Effector CD8-positive, alpha-beta T cell (primary cell): ENCODE results near the gene PPFIBP2.
"Not testable (repeated sequence)": the region's sequence is repeated elsewhere in the genome, so short reads cannot be mapped to it uniquely, and the experiment has no call there.

Source experiments
- DNase-seq: peaks from one replicate; lab custom pipeline; 2025; lab: John Stamatoyannopoulos, UW

The PPFIBP2 gene

DNA sequence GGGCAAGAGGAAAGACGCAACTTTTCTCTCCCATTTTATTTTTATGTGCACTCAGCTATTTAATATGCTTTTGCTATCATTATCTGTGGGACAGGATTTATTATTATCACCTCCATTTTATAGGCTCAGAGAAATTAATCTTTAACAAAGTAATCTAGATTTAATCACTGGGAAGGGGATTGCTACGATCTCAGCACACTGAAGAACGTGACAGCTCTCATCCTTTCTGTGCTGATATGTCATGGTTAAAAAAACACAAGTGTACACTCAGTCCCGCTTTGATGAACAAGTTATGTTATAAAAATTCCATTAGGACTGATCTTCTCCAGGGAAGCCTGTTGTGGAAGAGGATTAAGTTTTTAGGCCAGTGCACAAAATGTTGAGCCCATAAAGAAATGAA is 121.9 kb downstream of the PPFIBP2 start:
- no peak for DNase-seq

DNA sequence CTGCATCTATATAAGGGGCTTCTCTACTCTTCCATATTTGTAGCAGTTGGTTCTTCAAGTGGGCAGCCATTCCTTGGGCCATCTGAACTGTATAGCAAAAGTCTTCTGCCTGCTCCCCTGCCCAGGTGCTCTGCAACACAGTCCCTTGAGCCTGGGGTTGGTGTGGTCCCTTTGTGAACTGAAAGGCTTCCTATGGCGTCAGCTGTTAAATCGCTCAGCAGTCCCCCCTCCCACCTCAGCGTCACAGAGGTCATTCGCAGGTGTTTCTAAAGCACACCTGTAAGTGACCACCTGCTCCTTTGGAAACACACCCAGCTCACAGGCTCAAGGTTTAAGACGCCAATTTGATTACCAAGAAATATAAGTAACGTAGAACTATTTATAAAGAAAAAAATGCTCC is 122.6 kb downstream of the PPFIBP2 start:
- no peak for DNase-seq

DNA sequence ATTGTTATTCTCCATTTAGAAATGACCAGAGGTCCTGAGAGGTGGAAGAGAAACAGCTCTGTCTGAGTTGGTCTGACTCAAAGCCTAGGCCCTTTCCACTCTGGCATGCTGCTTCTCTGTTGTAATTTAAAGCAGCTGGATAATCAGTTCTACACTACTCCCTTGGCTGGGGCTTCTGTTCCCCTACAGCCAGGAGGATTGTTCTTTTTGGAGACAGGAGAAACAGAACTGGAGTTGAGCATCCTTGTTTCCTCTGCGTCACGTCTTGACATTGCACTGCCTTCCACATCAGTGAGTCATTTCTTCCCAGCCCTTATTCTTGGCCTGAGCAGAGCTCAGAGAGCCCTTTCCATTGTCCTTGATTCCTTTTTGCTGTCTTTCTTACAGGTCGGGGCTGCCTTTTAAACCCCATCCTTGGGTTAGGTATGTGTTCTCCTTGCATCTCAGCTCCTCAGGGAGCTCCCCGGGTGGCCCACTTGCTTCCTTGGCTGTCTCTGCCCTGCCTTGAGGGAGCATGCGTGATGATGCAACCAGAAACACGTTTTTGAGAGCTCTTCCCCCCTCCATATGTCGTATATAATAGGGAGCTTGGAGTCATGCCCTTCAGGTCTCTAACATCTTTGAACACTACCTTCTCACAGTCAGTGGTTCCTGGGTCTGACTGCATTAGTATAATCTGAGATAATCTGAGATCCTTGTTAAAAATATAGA is 123.8 kb downstream of the PPFIBP2 start:
- DNase-seq, result no peak

DNA sequence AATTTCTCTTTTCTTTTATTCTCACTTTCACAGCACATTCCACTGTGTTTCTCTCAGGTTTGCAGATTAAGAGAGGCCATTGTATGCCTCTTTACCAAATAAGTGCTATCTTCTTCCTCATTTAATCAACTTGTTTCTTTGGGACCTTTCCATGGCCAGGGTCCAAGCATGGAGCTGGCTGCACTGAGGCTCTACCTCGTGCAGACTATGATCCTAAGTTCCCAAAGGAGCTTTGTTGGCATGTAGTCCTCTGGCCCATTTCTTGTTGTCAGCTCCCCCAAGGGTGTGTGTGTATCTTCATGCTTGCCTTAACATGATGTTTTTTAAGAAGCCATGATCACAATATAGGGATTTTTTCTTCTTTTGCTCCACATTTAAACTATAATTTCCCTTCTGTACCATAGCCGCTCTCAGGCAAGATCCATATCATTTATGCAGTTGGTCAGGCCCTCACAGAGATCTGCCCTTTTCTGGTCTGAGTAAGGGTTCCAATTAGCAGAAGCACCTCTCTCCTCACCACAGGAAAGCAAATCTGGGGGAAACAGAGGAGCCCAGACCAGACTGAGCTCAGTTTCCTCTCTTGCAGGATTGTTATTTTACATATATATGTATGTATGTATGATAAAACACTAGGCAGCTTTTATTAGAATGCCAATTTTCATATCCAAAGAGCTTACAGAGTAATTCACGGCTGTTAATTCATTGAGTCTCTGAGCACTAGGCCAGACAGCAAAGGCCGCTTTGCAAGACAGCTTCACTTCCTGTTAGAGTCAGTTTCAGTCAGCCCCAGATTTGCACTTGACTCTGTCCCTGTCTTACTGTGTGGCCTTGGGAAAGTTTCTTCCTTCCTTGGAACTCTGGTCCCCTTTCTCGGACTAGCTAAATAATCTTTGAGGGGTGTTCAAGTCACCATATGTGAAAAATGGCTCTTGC is 125.2 kb downstream of the PPFIBP2 start:
- no peak for DNase-seq

DNA sequence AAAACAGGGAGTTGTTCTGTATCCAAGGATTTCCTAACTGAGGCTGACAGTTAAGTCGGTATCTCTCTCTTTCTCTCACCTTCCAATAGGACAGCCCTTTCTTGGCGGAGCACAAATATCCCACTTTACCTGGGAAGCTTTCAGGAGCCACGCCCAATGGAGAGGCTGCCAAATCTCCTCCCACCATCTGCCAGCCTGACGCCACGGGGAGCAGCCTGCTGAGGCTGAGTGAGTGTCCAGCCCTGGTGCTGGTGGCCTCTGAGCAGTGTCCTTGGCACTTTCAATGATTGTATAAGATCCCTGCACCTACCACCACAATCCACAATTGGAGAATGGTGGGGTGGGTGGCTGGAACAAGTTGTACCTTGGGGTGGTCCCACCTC is 125.8 kb downstream of the PPFIBP2 start:
- no peak for DNase-seq

DNA sequence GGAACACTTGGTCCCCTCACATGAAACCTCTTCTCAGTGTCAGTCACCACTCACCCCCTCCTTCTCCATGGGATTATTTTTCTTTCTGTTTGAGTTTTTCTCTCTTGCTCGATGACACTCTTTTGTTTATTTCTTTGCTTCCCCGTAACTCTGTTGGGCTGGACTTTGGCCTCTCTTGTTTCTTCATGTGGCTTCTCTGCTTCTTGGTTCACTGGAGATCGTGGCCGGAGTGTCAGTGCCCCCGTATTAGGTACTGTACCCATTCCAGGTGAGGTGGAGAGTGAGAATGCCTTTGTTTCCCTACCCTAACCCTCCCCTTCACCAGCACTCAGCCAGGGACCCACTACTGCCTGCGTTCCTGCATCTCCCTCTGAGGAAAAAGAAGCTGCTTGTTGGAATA is 127.0 kb downstream of the PPFIBP2 start:
- DNase-seq, result no peak

DNA sequence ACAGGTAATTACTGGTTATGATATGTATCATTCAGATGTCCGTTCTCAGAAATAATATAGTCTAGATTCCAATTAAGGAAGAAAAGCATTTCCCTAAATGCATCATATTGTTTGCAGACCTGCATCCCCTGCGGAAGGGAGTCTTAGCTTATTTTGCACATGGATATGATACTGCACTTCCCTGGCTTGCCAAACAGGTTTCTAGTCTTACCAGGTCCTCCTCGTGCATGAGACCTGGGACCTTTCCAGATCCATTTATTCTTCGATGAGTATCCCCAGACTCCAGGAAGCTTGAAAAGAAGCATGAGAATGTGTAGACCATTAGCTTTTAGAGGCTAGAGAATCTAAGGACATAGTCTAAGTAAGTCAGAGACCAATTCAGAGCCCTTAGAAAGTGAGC is 128.9 kb downstream of the PPFIBP2 start:
- DNase-seq, result no peak

DNA sequence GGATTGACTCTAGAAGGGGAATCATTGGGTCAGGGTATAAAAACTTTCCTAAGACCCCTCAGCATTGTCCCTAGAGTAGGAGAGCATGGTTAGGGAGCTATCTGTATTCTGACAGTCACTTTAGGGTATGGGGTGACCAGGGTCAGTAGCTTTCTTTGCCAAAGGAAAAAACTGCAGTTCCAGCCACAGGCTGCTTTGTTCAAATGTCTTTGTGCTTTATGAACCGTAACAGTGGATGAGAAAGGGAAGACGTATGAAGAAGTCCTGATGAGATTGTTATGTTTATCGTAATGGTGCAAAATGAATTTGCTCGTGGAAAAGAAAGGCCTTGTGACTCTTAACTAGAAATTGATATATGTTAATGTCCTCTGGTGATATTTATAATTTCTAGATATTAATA is 129.5 kb downstream of the PPFIBP2 start:
- no peak for DNase-seq

DNA sequence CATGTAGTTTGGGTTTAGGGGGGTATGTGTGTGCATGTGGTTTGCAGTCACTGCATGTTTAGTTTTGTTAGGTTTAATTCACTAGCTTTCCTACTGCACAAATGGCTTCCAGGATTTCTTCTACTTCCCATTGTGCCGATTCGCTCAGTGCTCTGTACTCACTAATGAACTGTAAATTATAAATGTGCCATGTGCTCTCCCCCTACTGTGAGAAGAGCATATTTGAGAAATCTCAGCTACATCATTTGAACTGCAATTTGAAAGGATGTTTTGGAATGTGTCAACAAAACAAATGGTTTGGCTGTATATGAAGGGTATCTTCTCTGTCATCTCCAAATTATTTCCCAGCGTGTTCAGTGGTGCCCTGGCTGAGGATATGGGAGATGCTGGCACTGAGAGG is 131.4 kb downstream of the PPFIBP2 start:
- DNase-seq, result no peak

DNA sequence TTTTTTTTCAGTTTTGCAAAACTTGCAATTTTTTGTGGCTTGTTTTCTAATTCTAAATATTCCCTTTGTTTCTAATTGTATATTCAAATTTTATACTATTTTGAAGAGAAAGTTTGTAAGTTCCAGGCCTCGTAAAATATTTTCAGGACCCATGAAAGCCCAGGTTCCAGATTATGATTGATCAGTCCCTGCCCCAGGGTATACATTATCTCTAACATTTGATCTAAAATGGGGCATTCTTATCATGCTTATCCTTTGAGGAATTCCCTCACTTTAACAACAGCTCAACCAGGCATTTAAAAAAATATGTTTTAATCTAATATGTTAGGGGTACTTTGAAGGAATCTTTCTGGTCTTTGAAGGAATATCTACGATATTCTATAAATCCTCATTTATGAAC is 133.1 kb downstream of the PPFIBP2 start:
- DNase-seq, result no peak

DNA sequence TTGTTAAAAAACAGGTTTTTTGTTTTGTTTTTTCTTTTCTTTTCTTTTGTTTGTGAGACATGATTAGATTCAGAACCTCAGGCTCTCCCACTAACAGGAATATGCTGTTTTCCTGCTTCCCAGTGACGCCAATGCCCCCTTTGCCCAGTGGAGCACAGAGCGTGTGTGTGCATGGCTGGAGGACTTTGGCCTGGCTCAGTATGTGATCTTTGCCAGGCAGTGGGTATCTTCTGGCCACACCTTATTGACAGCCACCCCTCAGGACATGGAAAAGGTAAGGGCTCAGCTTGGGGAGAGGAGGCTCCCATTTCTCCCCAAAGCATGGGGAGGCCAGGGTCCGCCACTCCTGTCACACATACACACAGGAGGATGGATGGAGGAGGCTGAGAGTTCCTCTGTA is 134.5 kb downstream of the PPFIBP2 start:
- no peak for DNase-seq

DNA sequence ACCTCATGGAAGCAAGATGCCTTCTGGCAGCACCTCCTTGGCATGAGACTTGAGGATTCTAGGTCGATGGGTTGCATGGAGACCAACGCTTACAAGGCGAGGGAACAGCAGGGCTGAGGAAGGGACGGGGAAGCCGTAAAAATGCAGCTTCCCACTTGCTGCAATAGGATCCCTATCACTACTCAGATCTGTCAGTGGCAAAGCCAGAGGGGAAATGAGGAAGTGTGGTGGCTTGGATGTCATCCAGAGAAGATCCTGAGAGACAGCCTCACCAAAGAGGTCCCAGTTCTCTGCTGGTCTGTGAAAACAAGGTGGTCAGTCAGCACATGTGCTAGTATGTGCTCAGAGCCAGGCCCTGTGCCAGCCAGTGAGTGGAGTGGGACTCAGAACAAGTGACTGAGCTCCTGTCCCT is 137.3 kb downstream of the PPFIBP2 start:
- no peak for DNase-seq

DNA sequence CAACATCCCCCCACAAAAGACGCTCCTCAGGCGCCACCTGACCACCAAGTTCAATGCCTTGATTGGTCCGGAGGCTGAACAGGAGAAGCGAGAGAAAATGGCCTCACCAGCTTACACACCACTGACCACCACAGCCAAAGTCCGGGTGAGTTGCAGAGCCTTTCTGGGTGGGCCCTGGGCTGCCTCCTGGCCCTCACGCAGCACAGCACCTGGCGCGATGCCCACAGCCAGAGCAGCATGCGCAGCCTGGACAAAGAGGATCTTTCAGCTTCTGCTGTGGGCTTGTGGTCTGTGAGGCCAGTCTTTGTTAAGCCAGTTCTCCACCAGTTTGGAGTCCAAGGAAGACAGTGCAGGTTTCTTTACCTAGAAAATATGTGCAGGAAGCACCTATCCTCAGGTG is 137.9 kb downstream of the PPFIBP2 start:
- no peak for DNase-seq

DNA sequence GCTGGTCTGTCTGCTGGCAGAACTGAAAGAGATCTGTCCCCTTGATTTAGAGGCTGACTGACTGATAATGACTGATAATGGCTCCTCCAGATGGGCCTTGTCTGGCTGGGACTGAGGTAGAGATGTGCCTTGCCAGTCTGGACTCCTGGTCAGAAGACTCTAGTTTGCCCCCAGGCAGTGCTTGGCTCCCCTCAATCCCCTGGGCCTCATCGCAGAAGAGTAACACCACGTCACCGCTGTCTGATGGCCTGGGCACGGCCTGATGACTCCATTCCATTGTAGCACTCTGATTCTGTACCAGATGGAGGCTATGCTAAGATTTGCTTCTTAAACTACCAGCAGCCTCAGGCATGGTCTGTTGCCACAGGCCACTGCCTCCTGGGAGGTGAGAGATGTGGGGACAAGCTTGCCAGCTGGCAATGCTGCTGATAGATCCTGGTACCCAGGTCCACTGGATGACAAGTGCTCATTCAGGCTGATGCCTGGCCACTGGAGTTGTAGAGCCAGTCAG is 140.5 kb downstream of the PPFIBP2 start:
- DNase-seq, result no peak

DNA sequence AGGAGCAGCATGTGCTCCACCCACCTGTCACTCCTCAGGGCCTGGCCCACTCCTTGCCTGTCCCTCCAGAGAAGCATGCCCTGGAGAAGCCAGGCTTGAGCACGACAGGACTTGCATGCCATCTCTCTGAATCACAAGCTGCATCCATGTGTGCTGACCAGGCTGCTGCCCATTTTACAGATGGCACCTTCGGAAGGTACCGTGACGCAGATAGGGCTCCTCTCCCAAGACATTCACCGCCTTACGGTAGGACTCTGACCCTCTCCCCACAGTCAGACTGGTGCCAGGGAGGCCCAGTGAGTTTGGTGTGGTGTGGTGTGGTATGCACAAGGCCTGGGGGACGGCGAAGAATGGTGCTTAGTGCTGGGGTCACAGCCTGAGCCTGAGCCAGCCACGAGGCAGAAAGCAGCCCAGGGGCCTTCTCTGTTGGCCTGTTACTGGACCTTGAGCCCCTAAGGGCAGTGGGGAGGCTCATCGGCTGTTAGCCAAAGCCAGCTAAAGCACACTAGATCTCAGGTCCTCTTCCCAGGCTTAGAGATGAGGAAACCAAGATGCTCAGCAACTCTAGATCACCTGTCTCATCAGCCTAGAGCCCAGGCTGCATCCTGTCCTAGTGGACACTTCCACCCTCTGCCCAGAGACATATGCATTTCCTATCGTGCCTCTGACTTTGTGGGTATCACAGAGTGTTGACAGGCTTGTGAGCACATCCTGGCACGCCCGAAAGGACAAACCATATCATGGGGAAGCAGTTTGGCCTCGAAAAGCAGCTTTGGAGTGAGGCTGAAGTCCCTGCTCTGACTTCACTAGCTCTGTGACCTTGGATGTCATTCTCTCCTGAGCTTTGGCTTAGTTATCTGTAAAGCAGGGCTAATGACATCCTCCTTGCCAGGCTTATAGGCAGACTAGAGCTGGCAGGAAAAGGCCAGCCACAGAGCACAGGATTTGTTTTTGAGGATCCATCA is 141.7 kb downstream of the PPFIBP2 start:
- no peak for DNase-seq

DNA sequence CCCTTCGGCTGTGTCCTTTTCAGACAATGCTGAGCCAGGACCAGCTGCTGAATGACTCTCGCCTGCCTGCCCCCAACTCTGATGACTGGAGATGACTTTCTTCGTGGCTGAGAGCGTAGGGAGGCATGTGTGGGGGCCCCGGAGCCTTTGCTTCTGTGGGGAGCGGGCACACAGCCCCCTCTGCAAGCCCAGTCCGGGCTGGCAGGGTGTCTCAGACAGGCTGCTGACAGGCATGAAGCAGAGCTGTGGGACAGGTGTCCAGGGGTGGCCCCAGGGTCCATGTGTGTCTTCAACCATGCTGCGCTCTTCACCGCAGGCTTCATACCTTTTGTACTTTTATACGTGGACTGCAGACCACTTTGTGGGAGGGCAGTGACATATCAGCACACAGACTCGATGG is 142.9 kb downstream of the PPFIBP2 start:
- DNase-seq, result no peak

DNA sequence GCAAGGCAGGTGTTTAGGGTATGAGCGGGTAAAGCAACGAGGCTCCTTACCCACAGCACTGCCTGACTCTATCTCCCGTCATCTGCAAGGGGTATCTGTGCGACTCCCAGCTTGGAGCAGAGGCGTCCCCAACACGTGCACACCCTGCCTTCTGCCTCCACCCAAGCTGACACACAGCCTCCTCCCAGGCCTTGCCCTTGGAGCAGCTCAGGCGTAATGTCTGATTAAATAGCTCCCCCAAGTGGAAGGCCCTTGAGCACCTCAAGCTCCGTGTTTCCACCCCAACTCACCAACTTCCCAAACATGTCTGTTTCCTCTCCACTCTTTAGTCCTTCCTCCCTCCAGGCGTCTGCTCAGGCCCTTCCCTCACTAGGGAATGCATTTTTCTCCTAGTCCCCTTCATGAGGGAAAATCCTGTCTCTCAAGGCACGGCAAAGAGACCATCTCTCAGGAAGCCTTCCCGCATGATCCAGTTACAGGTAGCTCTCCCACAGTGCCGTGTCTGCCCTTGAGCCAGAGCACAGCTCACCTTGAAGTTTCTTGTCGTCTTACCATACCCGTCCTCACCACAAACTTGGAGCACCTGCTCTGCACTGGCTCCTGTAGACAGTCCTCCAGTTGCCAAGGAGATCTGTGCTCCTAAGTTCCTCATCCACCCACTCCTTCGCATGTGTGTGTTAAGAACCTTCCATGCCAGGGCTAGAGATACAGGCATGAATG is 143.7 kb downstream of the PPFIBP2 start:
- DNase-seq, result no peak

DNA sequence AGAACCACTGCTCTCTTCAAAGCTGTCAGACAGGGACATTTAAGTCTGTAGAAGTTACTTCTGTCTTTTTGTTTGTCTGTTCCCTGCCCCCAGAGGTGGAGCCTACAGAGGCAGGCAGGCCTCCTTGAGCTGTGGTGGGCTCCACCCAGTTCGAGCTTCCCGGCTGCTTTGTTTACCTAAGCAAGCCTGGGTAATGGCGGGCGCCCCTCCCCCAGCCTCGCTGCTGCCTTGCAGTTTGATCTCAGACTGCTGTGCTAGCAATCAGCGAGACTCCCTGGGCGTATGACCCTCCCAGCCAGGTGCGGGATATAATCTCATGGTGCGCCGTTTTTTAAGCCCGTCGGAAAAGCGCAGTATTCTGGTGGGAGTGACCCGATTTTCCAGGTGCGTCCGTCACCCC is 149.7 kb downstream of the PPFIBP2 start:
- not testable (repeated sequence) for DNase-seq

DNA sequence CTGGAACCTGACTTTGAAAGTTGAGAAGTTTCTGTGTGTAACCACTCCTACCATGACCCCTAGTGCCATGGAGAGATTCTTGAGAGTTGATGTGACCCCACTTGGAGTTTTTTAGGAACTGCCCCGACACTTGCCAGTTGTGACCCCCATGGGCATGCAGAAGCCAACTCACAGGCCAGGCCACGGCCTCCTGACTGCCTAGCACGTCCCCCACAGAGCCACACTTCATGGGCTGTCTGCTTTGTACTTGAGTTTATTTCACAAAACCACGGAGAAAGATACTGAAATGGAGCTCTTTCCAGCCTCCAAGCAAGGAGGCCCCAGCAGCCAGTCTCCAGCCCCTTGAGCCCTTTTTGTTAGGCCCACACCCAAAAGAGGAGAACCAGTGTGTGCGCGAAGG is 151.1 kb downstream of the PPFIBP2 start:
- DNase-seq, result no peak

DNA sequence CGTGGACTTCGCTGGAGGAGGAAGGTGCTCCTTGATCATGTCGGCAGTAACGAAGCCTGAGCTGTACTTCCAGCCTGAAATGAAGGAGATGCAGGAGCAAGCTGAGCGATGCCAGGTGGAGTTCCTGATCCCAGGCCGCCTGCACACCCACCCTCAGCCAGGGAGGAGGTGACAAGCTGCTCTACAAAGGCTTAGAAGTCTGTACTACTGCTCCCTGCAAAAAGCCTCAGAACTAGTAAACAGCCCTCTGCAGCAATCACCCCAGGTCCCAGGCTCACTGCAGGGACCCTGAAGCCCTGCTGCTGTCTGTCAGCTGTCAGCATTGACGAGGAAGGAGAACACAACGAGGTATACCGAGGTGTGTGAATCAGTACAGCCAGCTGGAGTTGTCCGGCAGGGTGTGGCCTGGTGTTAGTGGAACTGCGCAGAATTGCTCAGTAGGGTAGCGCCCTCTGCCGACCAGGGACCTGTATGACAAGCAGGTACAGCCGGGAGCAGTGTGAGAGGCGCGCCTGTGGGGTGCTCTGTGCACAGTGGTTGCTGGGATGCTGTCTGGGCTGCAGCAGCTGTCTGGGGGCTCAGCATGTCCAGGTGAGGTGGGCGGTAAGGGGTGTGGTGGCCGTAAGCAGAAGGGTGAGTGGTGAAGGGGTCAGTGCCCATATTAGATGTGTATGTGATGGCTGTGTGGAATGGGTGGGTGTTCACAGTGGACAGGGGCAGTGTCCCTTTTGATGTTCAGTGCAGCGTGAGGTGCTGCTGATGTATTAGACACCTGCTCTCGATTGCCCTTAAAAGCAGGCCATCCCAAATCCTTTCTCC is 151.9 kb downstream of the PPFIBP2 start:
- DNase-seq, result peak; percentile 57
